B cell (primary cell): ENCODE measurements around the gene EPHB6.

Source experiments
- EZH2 ChIP-seq: IDR thresholded peaks from 2 replicates; pipeline ENCODE4 v1.6.1; 2012; ENCODE audit warnings: borderline replicate concordance, low read depth, mild to moderate bottlenecking, moderate library complexity, low read length; ENCODE audit not compliant: insufficient read depth, poor library complexity, severe bottlenecking
- TF ChIP-seq, protein P1 (sequence below): fragments of 200-600 bp; IDR thresholded peaks from one replicate; pipeline ENCODE4 v1.8.0; 2022; ENCODE audit warnings: antibody characterized with exemption, mild to moderate bottlenecking

DNA sequence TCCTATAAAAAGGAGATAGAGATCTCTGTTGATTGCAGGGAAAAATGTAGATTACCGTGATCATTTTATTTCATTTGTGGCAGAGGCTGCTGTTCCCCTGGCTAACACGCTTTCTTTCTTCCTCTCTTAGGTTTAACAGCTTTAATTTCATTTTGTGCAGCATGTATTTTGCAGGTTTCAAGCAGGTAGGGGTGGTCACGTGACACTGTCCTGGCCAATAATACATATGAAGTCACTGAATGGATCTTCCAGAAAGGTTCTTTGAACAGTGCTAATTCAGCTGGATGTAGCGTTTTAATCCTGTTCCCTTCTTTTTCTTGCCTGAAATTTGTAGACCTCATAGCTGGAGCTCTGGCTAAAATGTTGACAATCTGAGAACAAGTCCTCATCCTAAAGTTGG is 3.6 kb upstream of the EPHB6 start:
- TF ChIP-seq, protein P1, sequence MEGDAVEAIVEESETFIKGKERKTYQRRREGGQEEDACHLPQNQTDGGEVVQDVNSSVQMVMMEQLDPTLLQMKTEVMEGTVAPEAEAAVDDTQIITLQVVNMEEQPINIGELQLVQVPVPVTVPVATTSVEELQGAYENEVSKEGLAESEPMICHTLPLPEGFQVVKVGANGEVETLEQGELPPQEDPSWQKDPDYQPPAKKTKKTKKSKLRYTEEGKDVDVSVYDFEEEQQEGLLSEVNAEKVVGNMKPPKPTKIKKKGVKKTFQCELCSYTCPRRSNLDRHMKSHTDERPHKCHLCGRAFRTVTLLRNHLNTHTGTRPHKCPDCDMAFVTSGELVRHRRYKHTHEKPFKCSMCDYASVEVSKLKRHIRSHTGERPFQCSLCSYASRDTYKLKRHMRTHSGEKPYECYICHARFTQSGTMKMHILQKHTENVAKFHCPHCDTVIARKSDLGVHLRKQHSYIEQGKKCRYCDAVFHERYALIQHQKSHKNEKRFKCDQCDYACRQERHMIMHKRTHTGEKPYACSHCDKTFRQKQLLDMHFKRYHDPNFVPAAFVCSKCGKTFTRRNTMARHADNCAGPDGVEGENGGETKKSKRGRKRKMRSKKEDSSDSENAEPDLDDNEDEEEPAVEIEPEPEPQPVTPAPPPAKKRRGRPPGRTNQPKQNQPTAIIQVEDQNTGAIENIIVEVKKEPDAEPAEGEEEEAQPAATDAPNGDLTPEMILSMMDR = no peak
- no peak for TF ChIP-seq EZH2
